HepG2 (cell line): ENCODE measurements around the gene FOCAD. TPM values are rescaled to one million over a fixed set of nuclear protein-coding genes. Genes with fewer than 3 reads are reported as not detected.

ENCODE experiments used
- ATAC-seq: fragments of 200-7000 bp; cut with Tn5 transposase; 3 replicates; pipeline ENCODE4 v1.9.1; 2020; ENCODE audit warnings: mild to moderate bottlenecking, moderate library complexity
- BruUV-seq: library from RNA; stranded (reverse); fragments of 400-500 nt; replicated peaks from 2 replicates; lab custom pipeline; 2021; lab: Mats Ljungman, UMichigan
- CTCF ChIA-PET: fragments of 300-600 bp; formaldehyde crosslinking; extraction: SDS; loops from one replicate; lab custom pipeline; 2021; ENCODE audit warnings: low total read pairs, inconsistent platforms, low intra/inter-chr PET ratio; lab: Yijun Ruan, JAX
- POLR2A ChIA-PET: fragments of 350-600 bp; sonication (Branson Sonifier 250); formaldehyde crosslinking; loops from one replicate; lab custom pipeline; 2020; ENCODE audit warnings: antibody characterized with exemption, inconsistent platforms; lab: Yijun Ruan, JAX
- DNase-seq: peaks from one replicate; pipeline ENCODE4 v3.0.0-alpha.2; 2015; ENCODE audit warnings: low spot score
- FAIRE-seq: peaks from 3 replicates; lab custom pipeline; 2011; peaks lifted over from hg19 to GRCh38; lab: Jason Lieb, UNC
- H2AFZ ChIP-seq: one replicate; pipeline ENCODE4 v1.6.1; 2011; ENCODE audit warnings: low read length, inconsistent platforms
- H3K27ac ChIP-seq: fragments of 300-600 bp; 3 replicates; pipeline ENCODE4 v1.8.0; 2011; ENCODE audit warnings: mixed run types, mild to moderate bottlenecking, mixed read lengths, low read length, inconsistent platforms; ENCODE audit not compliant: insufficient read depth; ENCODE audit errors: extremely low read length
- H3K27me3 ChIP-seq, 2 experiments: fragments of 200-600 bp in 1 of 2; 2 replicates in 1 of 2; 3 replicates in 1 of 2; pipeline versions ENCODE4 v1.6.0 to v1.8.0; 2011; ENCODE audit warnings: low read length in 2 of 2, mild to moderate bottlenecking in 2 of 2, moderate library complexity in 2 of 2, inconsistent platforms in 1 of 2; ENCODE audit not compliant: insufficient read depth in 2 of 2, control insufficient read depth in 1 of 2
- H3K36me3 ChIP-seq, 2 experiments: fragments of 200-600 bp in 1 of 2; replicated peaks in 1 of 2; 2 replicates in 1 of 2; 3 replicates in 1 of 2; pipeline versions ENCODE4 v1.5.1 to v1.8.0; 2011; ENCODE audit warnings: low read length in 2 of 2, inconsistent platforms in 1 of 2; ENCODE audit not compliant: insufficient read depth in 2 of 2, control insufficient read depth in 1 of 2
- H3K4me1 ChIP-seq: 2 replicates; pipeline ENCODE4 v1.5.1; 2012; ENCODE audit warnings: low read length, inconsistent platforms; ENCODE audit not compliant: insufficient read depth
- H3K4me2 ChIP-seq: 2 replicates; pipeline ENCODE4 v1.6.0; 2011; ENCODE audit warnings: low read depth, low read length, inconsistent platforms
- H3K4me3 ChIP-seq, 3 experiments: fragments of 200-600 bp in 1 of 3; sonication (generic), shearing (Covaris generic) in 1 of 3; replicated peaks in 1 of 3; 2 replicates each; pipeline ENCODE4 v1.5.1; 2011 to 2016; ENCODE audit warnings: low read length in 3 of 3, inconsistent platforms in 2 of 3, low read depth in 2 of 3, mild to moderate bottlenecking in 2 of 3, control low read depth in 1 of 3, mixed read lengths in 1 of 3; ENCODE audit not compliant: insufficient read depth in 1 of 3
- H3K79me2 ChIP-seq: one replicate; pipeline ENCODE4 v1.6.1; 2011; ENCODE audit warnings: low read length, inconsistent platforms; ENCODE audit not compliant: insufficient read depth
- H3K9ac ChIP-seq: 2 replicates; pipeline ENCODE4 v1.6.0; 2011; ENCODE audit warnings: mild to moderate bottlenecking, low read depth, low read length, inconsistent platforms; ENCODE audit not compliant: insufficient read depth
- H3K9me3 ChIP-seq: 2 replicates; pipeline ENCODE4 v1.5.1; 2012; ENCODE audit warnings: mild to moderate bottlenecking, low read length
- H4K20me1 ChIP-seq: 2 replicates; pipeline ENCODE4 v1.6.0; 2011; ENCODE audit warnings: inconsistent platforms, mild to moderate bottlenecking, low read length, moderate library complexity; ENCODE audit not compliant: insufficient read depth
- ARHGAP35 ChIP-seq: sonication (generic); formaldehyde crosslinking; IDR thresholded peaks from 2 replicates; pipeline ENCODE4 v1.9.0; 2022; ENCODE audit warnings: mild to moderate bottlenecking, inconsistent platforms, moderate library complexity, missing genetic modification reagents, borderline replicate concordance
- GTF3A ChIP-seq: sonication (generic); formaldehyde crosslinking; conservative IDR thresholded peaks from 2 replicates; pipeline ENCODE4 v1.4.0; 2020; ENCODE audit warnings: mild to moderate bottlenecking, missing genetic modification reagents
- NFKB2 ChIP-seq: sonication (generic); formaldehyde crosslinking; IDR thresholded peaks from 2 replicates; pipeline ENCODE4 v1.4.0; 2020; ENCODE audit warnings: missing genetic modification reagents, borderline replicate concordance
- NR1H2 ChIP-seq: sonication (generic); formaldehyde crosslinking; IDR thresholded peaks from 2 replicates; pipeline ENCODE4 v1.8.1; 2022; ENCODE audit warnings: low read depth, missing genetic modification reagents, borderline replicate concordance
- ONECUT2 ChIP-seq: sonication (generic); formaldehyde crosslinking; IDR thresholded peaks from 2 replicates; pipeline ENCODE4 v1.4.0; 2020; ENCODE audit warnings: missing genetic modification reagents
- RFXANK ChIP-seq: IDR thresholded peaks from 2 replicates; pipeline ENCODE4 v1.6.1; 2016
- RFXAP ChIP-seq: sonication (generic); formaldehyde crosslinking; IDR thresholded peaks from 2 replicates; pipeline ENCODE4 v1.4.0; 2020; ENCODE audit warnings: missing genetic modification reagents, borderline replicate concordance
- SYNCRIP ChIP-seq: fragments of 200-400 bp; formaldehyde crosslinking; IDR thresholded peaks from 2 replicates; pipeline ENCODE4 v1.6.1; 2018; ENCODE audit warnings: mild to moderate bottlenecking, low read depth, low read length; ENCODE audit not compliant: insufficient read depth
- ZBTB1 ChIP-seq: sonication (generic); formaldehyde crosslinking; IDR thresholded peaks from 2 replicates; pipeline ENCODE4 v1.4.0; 2020; ENCODE audit warnings: missing genetic modification reagents, borderline replicate concordance
- ZNF292 ChIP-seq: sonication (generic); formaldehyde crosslinking; IDR thresholded peaks from 2 replicates; pipeline ENCODE4 v1.8.1; 2022; ENCODE audit warnings: mild to moderate bottlenecking, low read depth, missing genetic modification reagents, borderline replicate concordance
- WGBS: methylation state at CpG from one replicate; pipeline ENCODE4 v1.1.6; 2017; ENCODE audit warnings: low lambda C conversion rate; 5-methylcytosine and 5-hydroxymethylcytosine counted together
- in situ Hi-C: cut with HindIII; loops from 2 replicates; pipeline ENCODE4 v1.10.0; 2017; ENCODE audit warnings: low pct_unique_long_range_greater_than_20kb; ENCODE audit not compliant: extremely low pct_ligation_motif_present
- intact Hi-C: fragments of 100-400 bp; cut with micrococcal nuclease; formaldehyde crosslinking; loops from one replicate; pipeline ENCODE4 v1.10.0; 2022; ENCODE audit not compliant: unreplicated experiment
- polyA plus RNA-seq, 8 experiments: library from polyadenylated mRNA; depleted of rRNA in 3 of 8; stranded (reverse) in 7 of 8; unstranded in 1 of 8; fragments of >200 nt; fragmentation: Illumina TruSeq in 4 of 8; extraction: Trizol in 4 of 8; gene quantifications; 2 replicates each; pipeline versions ENCODE4 v1.2.1 to v1.2.3, GENCODE V29; 2011 to 2016; ENCODE audit warnings: low read depth in 4 of 8, missing spikeins in 1 of 8, mixed read lengths in 1 of 8; ENCODE audit not compliant: insufficient read depth in 1 of 8
- total RNA-seq, 5 experiments: library from RNA; depleted of rRNA; stranded (reverse); fragments of >200 nt; fragmentation: Illumina TruSeq; extraction: Trizol; gene quantifications; 2 replicates each; pipeline ENCODE4 v1.2.3, GENCODE V29; 2016; ENCODE audit warnings: low read depth in 1 of 5
- TF ChIP-seq, protein P1 (sequence below): sonication (generic); formaldehyde crosslinking; IDR thresholded peaks from 2 replicates; pipeline ENCODE4 v1.4.0; 2020; ENCODE audit warnings: missing genetic modification reagents
- TF ChIP-seq, protein P2 (sequence below): sonication (generic); formaldehyde crosslinking; IDR thresholded peaks from 2 replicates; pipeline ENCODE4 v1.4.0; 2020; ENCODE audit warnings: mild to moderate bottlenecking, missing genetic modification reagents
- TF ChIP-seq, protein P3 (sequence below): sonication (generic); formaldehyde crosslinking; IDR thresholded peaks from 2 replicates; pipeline ENCODE4 v1.4.0; 2020; ENCODE audit warnings: missing genetic modification reagents, mild to moderate bottlenecking, borderline replicate concordance
- TF ChIP-seq, protein P4 (sequence below): IDR thresholded peaks from 2 replicates; pipeline ENCODE4 v1.4.0; 2020; ENCODE audit warnings: mild to moderate bottlenecking, missing genetic modification reagents

FOCAD gene
- total and polyA plus RNA-seq, 2 of the 13 experiments (the other 11 are each of a cell fraction or from before 2014, with no cell fraction given): 18.0 to 31.1 TPM

DNA sequence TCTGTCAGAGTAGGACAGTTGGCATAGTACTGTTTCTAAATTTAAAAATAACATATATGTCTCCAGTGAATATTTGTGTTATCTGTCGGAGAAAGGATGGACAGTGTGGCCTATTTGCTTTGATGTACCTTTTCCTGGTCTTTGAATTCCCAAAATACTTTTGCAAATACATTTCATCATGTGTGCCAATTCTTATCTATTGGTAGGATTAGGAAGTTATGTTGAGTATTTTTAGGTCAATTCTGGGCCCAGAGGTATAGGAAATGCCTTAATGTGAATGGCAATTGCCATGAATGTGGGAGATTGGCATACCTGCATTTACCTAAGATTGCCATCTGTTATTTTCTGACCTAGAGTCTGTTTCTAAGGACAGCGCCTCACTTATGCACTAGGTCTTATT, 5.8 kb downstream of the FOCAD start:
- H3K36me3 ChIP-seq: no peaks in the 10 kb centered on the region
- peak overlapping the region; percentile 2; the same call in 1 of the 2 replicates for H3K4me2 ChIP-seq
- intact Hi-C loops: loop anchor here (10.0 kb wide), 2 partner anchors 95 to 235 kb away; no protein-coding TSS in a partner anchor
- no peak overlapping the region for H3K4me3 ChIP-seq
- WGBS: 56% methylated on average over 2 of the region's 2 CpGs
- in situ Hi-C loops: no loop called here
- H3K9me3 ChIP-seq: no peaks in the 10 kb centered on the region
- H3K9ac ChIP-seq: no peak overlapping the region
- no peak overlapping the region for H2AFZ ChIP-seq
- BruUV-seq: no TSS peak
- no peak overlapping the region for H3K27ac ChIP-seq
- ATAC-seq (peak; percentile 6; the same call in 1 of the 3 replicates), DNase-seq (peak; percentile 56), FAIRE-seq (no peak)
- H3K27me3 ChIP-seq: no peaks in the 10 kb centered on the region; a peak in 1 of 5 replicates
- POLR2A ChIA-PET: no interaction called here
- peaks cover 65% of the 10 kb centered on the region for H3K79me2 ChIP-seq
- CTCF ChIA-PET: no interaction called here
- peaks cover 86% of the 10 kb centered on the region for H3K4me1 ChIP-seq
- no peaks in the 10 kb centered on the region for H4K20me1 ChIP-seq
- TF ChIP-seq, protein P1, sequence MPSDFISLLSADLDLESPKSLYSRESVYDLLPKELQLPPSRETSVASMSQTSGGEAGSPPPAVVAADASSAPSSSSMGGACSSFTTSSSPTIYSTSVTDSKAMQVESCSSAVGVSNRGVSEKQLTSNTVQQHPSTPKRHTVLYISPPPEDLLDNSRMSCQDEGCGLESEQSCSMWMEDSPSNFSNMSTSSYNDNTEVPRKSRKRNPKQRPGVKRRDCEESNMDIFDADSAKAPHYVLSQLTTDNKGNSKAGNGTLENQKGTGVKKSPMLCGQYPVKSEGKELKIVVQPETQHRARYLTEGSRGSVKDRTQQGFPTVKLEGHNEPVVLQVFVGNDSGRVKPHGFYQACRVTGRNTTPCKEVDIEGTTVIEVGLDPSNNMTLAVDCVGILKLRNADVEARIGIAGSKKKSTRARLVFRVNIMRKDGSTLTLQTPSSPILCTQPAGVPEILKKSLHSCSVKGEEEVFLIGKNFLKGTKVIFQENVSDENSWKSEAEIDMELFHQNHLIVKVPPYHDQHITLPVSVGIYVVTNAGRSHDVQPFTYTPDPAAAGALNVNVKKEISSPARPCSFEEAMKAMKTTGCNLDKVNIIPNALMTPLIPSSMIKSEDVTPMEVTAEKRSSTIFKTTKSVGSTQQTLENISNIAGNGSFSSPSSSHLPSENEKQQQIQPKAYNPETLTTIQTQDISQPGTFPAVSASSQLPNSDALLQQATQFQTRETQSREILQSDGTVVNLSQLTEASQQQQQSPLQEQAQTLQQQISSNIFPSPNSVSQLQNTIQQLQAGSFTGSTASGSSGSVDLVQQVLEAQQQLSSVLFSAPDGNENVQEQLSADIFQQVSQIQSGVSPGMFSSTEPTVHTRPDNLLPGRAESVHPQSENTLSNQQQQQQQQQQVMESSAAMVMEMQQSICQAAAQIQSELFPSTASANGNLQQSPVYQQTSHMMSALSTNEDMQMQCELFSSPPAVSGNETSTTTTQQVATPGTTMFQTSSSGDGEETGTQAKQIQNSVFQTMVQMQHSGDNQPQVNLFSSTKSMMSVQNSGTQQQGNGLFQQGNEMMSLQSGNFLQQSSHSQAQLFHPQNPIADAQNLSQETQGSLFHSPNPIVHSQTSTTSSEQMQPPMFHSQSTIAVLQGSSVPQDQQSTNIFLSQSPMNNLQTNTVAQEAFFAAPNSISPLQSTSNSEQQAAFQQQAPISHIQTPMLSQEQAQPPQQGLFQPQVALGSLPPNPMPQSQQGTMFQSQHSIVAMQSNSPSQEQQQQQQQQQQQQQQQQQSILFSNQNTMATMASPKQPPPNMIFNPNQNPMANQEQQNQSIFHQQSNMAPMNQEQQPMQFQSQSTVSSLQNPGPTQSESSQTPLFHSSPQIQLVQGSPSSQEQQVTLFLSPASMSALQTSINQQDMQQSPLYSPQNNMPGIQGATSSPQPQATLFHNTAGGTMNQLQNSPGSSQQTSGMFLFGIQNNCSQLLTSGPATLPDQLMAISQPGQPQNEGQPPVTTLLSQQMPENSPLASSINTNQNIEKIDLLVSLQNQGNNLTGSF (CRISPR knock-in tag): no peak
- TF ChIP-seq ONECUT2 (CRISPR knock-in tag) (no peak), NR1H2 (CRISPR knock-in tag) (no peak), ZNF292 (CRISPR knock-in tag) (no peak), ARHGAP35 (CRISPR knock-in tag) (no peak), RFXANK (CRISPR knock-in tag) (no peak), GTF3A (CRISPR knock-in tag) (no peak), SYNCRIP (no peak), RFXAP (no peak), ZBTB1 (CRISPR knock-in tag) (no peak), NFKB2 (CRISPR knock-in tag) (no peak)
- TF ChIP-seq, protein P2, sequence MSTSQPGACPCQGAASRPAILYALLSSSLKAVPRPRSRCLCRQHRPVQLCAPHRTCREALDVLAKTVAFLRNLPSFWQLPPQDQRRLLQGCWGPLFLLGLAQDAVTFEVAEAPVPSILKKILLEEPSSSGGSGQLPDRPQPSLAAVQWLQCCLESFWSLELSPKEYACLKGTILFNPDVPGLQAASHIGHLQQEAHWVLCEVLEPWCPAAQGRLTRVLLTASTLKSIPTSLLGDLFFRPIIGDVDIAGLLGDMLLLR (CRISPR knock-in tag): no peak
- TF ChIP-seq, protein P3, sequence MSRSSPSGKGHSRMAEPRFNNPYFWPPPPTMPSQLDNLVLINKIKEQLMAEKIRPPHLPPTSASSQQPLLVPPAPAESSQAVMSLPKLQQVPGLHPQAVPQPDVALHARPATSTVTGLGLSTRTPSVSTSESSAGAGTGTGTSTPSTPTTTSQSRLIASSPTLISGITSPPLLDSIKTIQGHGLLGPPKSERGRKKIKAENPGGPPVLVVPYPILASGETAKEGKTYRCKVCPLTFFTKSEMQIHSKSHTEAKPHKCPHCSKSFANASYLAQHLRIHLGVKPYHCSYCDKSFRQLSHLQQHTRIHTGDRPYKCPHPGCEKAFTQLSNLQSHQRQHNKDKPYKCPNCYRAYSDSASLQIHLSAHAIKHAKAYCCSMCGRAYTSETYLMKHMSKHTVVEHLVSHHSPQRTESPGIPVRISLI (CRISPR knock-in tag): no peak
- TF ChIP-seq, protein P4, sequence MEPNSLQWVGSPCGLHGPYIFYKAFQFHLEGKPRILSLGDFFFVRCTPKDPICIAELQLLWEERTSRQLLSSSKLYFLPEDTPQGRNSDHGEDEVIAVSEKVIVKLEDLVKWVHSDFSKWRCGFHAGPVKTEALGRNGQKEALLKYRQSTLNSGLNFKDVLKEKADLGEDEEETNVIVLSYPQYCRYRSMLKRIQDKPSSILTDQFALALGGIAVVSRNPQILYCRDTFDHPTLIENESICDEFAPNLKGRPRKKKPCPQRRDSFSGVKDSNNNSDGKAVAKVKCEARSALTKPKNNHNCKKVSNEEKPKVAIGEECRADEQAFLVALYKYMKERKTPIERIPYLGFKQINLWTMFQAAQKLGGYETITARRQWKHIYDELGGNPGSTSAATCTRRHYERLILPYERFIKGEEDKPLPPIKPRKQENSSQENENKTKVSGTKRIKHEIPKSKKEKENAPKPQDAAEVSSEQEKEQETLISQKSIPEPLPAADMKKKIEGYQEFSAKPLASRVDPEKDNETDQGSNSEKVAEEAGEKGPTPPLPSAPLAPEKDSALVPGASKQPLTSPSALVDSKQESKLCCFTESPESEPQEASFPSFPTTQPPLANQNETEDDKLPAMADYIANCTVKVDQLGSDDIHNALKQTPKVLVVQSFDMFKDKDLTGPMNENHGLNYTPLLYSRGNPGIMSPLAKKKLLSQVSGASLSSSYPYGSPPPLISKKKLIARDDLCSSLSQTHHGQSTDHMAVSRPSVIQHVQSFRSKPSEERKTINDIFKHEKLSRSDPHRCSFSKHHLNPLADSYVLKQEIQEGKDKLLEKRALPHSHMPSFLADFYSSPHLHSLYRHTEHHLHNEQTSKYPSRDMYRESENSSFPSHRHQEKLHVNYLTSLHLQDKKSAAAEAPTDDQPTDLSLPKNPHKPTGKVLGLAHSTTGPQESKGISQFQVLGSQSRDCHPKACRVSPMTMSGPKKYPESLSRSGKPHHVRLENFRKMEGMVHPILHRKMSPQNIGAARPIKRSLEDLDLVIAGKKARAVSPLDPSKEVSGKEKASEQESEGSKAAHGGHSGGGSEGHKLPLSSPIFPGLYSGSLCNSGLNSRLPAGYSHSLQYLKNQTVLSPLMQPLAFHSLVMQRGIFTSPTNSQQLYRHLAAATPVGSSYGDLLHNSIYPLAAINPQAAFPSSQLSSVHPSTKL (CRISPR knock-in tag): peak; percentile 58
